Measurements from ENCODE around the gene STK16. TPM values are rescaled to one million over a fixed set of nuclear protein-coding genes. Genes with fewer than 3 reads are reported as not detected.

STK16 gene, protein sequence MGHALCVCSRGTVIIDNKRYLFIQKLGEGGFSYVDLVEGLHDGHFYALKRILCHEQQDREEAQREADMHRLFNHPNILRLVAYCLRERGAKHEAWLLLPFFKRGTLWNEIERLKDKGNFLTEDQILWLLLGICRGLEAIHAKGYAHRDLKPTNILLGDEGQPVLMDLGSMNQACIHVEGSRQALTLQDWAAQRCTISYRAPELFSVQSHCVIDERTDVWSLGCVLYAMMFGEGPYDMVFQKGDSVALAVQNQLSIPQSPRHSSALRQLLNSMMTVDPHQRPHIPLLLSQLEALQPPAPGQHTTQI
- 23.4 to 34.2 TPM (median 27.8 TPM) in 5 replicates for total RNA-seq (2022; extraction: Qiagen RNA extraction; ENCODE audit: low read depth)

DNA sequence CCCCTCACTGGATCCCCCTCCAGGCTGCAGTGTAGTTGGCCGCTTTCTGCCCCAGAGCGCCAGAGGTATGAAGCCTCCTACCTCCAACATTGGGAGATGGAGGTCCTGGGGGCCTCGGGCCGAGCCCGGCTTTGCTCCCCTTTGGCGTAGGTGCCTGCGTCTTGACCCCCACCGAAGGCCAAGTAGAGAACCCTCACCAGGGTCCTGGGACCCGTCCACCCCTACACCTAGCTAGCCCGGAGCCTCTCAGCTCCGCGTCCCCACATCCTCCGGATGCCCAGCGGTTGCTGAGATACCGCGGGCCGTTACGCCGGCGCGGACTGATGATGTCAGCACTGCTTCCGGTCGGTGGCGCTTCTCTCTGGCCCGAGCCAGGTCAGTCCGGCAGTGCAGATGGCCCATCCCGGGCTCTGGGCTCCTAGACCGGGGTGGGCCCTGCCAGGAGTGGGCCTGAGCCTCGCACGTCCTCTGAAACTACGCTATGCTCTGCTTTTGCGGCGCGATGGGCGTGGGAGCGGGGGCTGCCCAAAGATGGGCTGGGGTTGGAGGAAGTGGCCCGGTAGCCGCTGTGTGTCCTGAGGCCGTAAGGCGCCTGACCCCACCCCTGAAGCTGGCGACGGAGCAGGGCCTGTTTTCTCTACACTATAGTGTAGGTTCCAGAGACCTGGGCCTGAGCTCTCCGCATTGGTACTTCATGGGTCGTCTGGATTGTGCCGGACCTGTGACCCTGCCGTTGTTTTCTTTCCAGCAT, at the start of gene STK16, which contains the start of gene GLB1L:
TSS of gene STK16 (plus strand) at position 332 of the 751 bp plus-strand sequence. CDS start 521 bp downstream, outside the sequence.
TSS of gene GLB1L (minus strand) at position 297 of the 751 bp plus-strand sequence. CDS start 1,871 bp downstream, outside the sequence.

DNA sequence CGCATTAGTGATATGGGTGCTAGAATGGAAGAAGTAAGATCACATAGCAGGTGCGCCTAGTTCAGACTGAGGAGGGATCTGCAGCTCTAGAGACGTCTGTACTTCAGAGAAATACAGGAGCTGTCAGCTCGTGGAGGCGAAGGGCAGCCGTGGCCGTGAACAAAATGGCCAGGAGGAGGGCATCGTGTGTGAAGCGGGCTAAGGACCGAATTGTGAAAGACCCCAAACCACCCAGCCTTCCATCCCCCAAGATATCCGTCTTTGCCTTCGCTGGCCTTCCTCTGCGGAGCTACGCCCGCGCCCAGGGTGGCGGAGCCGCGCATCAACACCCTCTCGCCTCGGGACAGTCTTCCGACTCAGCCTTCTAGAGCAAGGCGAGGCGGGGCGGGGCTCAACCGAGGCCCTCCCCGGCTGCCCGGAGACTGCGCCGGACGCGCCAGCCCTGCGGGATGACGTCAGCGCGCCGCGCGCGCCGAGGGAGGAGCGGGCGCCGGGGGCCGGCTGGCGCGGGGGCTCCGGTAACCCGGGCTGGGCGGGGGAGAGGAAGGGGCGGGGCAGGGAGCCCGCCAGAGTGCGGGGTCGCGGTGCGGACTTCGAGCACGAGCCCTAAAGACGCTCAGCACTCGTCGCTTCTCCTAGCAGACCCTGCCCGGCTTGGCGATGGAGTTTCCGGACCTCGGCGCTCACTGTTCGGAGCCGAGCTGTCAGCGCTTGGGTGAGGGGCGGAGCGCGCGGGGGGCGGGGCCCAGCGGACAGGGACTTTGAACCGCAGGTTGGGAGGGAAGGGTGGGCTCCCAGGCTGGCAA, 38.7 kb upstream of the STK16 start, which contains the start of gene ZFAND2B:
TSS of gene ZFAND2B (plus strand) at position 455 of the 806 bp plus-strand sequence. CDS start at position 661, 206 bp downstream.

DNA sequence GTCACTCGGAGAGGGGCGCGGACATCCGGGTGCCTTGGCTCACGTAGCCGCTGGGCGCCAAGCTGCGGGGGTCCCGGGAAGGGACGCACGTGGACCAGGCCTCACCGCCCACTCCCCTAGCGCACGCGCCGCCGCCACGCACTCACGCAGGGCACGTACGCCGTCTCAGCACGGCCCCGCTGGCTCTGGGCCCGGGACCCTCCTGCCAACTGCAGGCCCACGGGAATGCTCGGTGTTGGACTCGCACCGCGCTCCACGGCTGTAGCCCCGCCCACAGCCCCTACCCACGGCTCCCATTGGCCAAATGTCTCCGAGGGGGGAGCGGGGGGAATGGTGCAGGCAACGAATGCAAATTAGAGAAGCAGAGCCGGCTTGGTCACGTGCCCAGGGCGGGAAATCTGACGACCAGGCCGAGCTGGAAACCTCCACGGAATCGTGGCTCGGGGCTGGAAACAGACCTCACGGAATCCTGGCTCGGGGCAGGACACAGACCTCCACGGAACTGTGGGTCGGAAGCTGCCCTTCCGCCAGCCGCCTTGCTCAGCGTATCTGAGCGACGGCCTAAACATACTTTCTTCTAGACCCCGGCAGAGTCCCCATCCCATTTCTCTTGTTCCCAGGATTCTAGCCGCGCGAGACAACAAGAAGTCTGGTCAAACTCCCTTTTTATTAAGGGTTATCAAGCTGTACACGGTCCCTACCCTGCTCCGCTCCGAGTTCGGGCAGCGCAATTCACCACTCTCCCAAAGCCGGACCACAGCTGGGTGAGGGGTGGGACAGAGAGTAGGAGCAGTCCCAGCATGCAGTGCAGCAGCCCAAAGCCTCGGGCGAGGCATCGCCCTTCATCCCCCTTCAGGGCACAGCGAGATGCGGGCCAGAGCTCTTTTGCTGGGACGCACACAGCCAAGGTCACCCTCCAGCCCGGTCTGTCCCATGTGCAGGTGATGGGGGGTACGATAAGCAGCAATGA, 26.3 kb upstream of the STK16 start, which contains the start of gene ABCB6:
TSS of gene ABCB6 (minus strand) at position 227 of the 970 bp plus-strand sequence. CDS start 285 bp downstream, outside the sequence.

DNA sequence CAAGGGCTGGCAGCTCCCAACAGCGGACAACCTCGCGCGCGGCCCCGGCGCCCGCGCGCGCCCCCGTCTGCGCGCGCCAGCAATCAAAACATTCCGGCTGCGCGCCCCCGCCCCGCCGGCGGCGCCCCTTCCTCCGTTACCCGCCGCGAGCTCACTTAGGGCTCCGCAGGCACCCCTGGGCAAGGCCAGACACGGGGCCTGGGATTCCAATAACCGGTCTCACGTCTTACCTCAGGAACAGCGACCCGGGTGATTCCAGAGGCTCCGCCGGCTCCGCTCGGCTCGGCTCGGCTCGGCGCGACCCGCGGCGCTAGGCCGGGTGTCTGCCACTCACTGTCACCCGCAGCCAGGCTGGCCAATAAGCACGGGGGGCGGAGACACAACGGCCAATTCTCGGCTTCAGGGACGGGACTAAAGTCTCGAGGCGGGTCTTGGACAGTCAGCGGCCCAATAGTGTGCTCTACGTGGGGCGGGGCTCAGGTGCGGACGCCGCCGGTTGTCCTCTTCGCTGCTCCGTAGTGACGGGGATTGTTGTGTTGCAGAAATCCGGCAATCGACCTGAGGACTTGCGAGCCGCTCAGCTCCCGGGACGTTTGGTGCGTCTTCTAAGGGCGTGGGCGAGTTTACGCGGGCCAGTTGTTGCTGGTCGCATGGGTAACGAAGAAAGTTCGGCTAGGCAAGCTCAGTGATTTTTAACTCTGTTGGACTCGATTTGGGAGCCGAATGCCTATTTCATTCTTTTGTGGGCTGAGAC, 15.8 kb upstream of the STK16 start, which contains the start of the genes ANKZF1 and ATG9A:
TSS of gene ANKZF1 (plus strand) at position 502 of the 754 bp plus-strand sequence. CDS start 452 bp downstream, outside the sequence.
TSS of gene ATG9A (minus strand) at position 332 of the 754 bp plus-strand sequence. CDS start 1,612 bp downstream, outside the sequence.

DNA sequence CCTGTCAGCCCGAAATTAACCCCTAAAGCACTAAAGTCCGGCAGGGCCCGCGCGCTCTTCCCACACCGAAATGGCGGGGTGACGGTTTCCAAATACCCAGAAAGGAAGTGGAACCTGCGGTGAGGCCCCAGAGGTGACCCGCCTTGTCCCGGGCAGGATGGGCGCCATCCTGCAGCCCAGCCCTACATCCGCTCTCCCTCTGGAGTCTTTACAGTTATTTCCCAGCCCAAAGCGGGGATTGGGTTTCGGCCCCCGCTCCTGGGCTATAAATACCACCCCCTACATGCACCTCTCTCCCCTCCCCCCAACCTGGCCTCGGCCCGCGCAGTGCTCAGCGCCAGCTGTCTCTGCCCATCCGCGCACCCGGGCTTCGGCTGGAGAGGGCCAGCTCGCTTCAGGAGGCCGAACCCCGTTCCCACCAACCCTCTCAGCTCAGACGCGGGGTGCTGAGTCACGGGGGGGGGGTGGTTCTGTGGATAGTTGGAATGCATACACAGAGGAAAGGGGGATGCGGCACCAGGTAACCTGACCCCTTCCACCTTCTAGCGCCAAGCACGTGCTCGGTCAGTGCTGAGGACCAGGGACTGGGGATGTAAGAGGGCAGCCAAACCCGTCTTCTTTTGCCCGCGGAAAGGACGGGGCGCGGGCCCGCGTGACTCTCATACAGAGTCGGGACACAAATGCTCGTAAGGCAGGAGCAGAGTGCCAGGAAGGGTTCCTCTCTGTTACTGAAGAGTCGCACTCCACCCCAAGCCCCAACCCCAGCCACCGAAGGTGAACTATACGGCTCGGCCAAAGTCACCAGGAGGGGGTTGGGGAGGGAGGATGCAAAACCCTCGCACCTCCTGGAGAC, 7.8 kb downstream of the STK16 start, which contains the start of gene TUBA4B:
TSS of gene TUBA4B (plus strand) at position 344 of the 853 bp plus-strand sequence. CDS start at position 509, 165 bp downstream.

DNA sequence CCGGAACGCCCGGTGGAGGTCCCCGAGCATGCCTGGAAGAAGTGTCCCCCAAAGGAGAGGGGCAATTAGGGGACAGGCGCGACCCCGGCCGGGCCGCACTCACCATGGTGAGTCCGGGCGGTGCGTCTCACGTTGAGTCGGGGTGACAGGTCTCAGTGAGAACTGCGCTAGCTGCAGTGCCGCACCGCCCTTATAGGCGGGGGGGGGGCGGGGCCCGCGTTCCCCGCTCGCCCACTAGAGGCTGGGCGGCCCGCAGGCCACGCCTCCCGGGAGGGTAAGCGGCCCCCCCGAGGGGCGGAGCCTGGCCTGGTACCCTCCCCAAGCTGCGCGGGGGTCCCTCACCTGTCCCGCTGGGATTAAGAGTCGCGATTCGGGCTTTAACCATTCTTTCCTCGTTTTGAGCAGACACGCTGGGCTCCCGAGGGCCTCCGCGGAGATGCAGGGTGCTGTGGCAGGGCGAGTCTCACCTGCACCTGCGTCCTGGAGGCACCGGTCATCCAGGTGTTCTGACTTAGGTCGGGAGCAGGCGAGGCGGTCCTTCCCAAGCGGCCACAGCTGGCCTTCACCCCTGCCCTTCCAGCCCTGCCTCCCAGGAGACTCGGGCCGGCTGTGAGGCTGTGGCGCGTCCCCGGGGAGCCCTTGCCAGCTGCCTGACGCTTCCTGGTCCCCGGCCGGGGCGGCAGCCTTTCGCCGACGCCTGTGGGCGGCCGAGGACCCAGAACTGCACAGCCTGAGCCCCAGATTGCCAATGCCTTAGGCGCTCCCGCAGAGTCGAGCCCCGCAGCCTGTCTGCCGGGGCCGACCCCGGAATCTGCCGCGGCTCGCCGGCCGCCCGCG, 8.7 kb downstream of the STK16 start, which contains the start of gene TUBA4A:
TSS of gene TUBA4A (minus strand) at position 166 of the 837 bp plus-strand sequence. CDS start at position 106, 60 bp downstream.

DNA sequence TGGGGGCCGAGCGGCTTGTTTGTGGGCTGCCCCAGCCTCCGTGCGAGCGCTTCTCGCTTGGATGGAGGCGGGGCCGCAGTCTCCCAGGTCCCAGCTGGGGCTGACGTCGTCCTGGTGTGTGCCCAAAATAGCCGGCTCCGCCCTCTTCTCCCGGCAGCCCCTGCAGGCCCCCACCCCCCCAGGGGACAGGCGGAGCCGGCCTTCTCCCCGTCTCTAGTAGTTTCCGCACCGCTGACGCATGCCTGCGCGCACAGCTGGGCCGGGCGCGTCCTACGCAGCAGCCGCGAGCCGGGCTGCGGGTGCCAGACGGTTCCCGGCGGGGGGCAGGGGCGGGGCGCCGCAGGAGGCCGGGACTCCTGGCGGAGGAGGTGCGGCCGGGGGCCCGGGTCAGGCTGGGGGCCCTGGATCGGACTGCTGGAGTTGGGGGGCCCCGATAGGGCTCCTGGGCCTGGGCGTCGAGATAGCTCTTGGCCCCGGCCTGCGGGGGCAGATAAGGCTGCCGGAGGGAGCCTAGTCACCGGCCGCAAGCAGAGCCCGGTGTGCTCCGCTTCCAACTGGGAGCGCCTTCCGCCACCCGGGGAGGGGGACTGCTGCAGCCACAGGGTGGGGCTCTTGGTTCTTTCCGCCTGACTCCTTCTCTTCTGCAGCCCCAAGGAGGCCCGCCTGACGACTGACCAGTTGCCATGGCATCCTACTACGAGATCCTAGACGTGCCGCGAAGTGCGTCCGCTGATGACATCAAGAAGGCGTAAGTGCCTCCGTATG, 34.1 kb downstream of the STK16 start, which contains the start of gene DNAJB2:
TSS of gene DNAJB2 (plus strand) at position 216 of the 765 bp plus-strand sequence. CDS start at position 684, 468 bp downstream.

Other genes with a start within 250 kb of the STK16 start
- gene CFAP65, start 204.0 kb upstream of the STK16 start, total RNA-seq (2022; extraction: Qiagen RNA extraction; ENCODE audit: low read depth), result 0.11 to 0.23 TPM (median 0.18 TPM) in 5 replicates
- 0.25 to 0.47 TPM (median 0.37 TPM) in 4 of 5 replicates, not detected in the other for gene IHH, start 184.6 kb upstream of the STK16 start, total RNA-seq (2022; extraction: Qiagen RNA extraction; ENCODE audit: low read depth)
- 14.2 to 16.2 TPM (median 15.2 TPM) in 5 replicates for gene NHEJ1, start 84.7 kb upstream of the STK16 start, total RNA-seq (2022; extraction: Qiagen RNA extraction; ENCODE audit: low read depth)
- gene SLC23A3, start 75.5 kb upstream of the STK16 start, total RNA-seq (2022; extraction: Qiagen RNA extraction; ENCODE audit: low read depth), result 0.28 to 0.80 TPM (median 0.46 TPM) in 5 replicates
- 32.1 to 55.5 TPM (median 46.5 TPM) in 5 replicates for gene CNPPD1, start 68.6 kb upstream of the STK16 start, total RNA-seq (2022; extraction: Qiagen RNA extraction; ENCODE audit: low read depth)
- gene RETREG2, start 67.2 kb upstream of the STK16 start, total RNA-seq (2022; extraction: Qiagen RNA extraction; ENCODE audit: low read depth), result 53.9 to 88.2 TPM (median 84.2 TPM) in 5 replicates
- 12.4 to 25.5 TPM (median 20.6 TPM) in 5 replicates for gene ZFAND2B, start 38.7 kb upstream of the STK16 start, total RNA-seq (2022; extraction: Qiagen RNA extraction; ENCODE audit: low read depth)
- 23.6 to 35.5 TPM (median 32.1 TPM) in 5 replicates for gene ABCB6, start 26.5 kb upstream of the STK16 start, total RNA-seq (2022; extraction: Qiagen RNA extraction; ENCODE audit: low read depth)
- 30.5 to 48.5 TPM (median 47.1 TPM) in 5 replicates for gene ATG9A, start 15.8 kb upstream of the STK16 start, total RNA-seq (2022; extraction: Qiagen RNA extraction; ENCODE audit: low read depth)
- 16.7 to 21.8 TPM (median 20.0 TPM) in 5 replicates for gene ANKZF1, start 15.7 kb upstream of the STK16 start, total RNA-seq (2022; extraction: Qiagen RNA extraction; ENCODE audit: low read depth)
- gene GLB1L, start within 50 bp of the STK16 start, total RNA-seq (2022; extraction: Qiagen RNA extraction; ENCODE audit: low read depth), result 5.3 to 9.7 TPM (median 6.5 TPM) in 5 replicates
- gene TUBA4B, start 7.8 kb downstream of the STK16 start, total RNA-seq (2022; extraction: Qiagen RNA extraction; ENCODE audit: low read depth), result 0.26 to 0.33 TPM (median 0.27 TPM) in 3 of 5 replicates, not detected in the others
- 299 to 359 TPM (median 345 TPM) in 5 replicates for gene TUBA4A, start 8.4 kb downstream of the STK16 start, total RNA-seq (2022; extraction: Qiagen RNA extraction; ENCODE audit: low read depth)
- gene DNAJB2, start 33.9 kb downstream of the STK16 start, total RNA-seq (2022; extraction: Qiagen RNA extraction; ENCODE audit: low read depth), result 28.6 to 57.4 TPM (median 45.2 TPM) in 5 replicates
- 1.1 to 1.8 TPM (median 1.4 TPM) in 5 replicates for gene PTPRN, start 63.9 kb downstream of the STK16 start, total RNA-seq (2022; extraction: Qiagen RNA extraction; ENCODE audit: low read depth)
- not detected in 5 replicates for gene RESP18, start 87.3 kb downstream of the STK16 start, total RNA-seq (2022; extraction: Qiagen RNA extraction; ENCODE audit: low read depth)
- 51.7 to 64.3 TPM (median 58.3 TPM) in 5 replicates for gene DNPEP, start 142.4 kb downstream of the STK16 start, total RNA-seq (2022; extraction: Qiagen RNA extraction; ENCODE audit: low read depth)
- 0.18 to 0.51 TPM (median 0.40 TPM) in 3 of 5 replicates, not detected in the others for gene DES, start 172.9 kb downstream of the STK16 start, total RNA-seq (2022; extraction: Qiagen RNA extraction; ENCODE audit: low read depth)
- 5.1 to 10.4 TPM (median 6.9 TPM) in 5 replicates for gene SPEG, start 189.4 kb downstream of the STK16 start, total RNA-seq (2022; extraction: Qiagen RNA extraction; ENCODE audit: low read depth)